H1 (cell line): ENCODE measurements around the gene NR1I2. TPM values are rescaled to one million over a fixed set of nuclear protein-coding genes. Genes with fewer than 3 reads are reported as not detected.

Experiments
- CTCF ChIA-PET: fragments of 300-600 bp; sonication (Branson Sonifier 250); formaldehyde crosslinking; loops from one replicate; lab custom pipeline; 2021; ENCODE audit not compliant: partially characterized antibody; lab: Charles Lee
- POLR2A ChIA-PET: fragments of 300-600 bp; sonication (Branson Sonifier 250); formaldehyde crosslinking; loops from one replicate; lab custom pipeline; 2021; ENCODE audit warnings: inconsistent platforms; ENCODE audit not compliant: partially characterized antibody; lab: Charles Lee
- DNase-seq, 2 experiments: peaks; one replicate each; pipeline versions ENCODE4 v3.0.0 to v3.0.0-alpha.2; 2010 to 2022; ENCODE audit warnings: low spot score in 2 of 2, low read depth in 1 of 2, mixed read lengths in 1 of 2
- FAIRE-seq: peaks from 2 replicates; lab custom pipeline; 2011; peaks lifted over from hg19 to GRCh38; lab: Jason Lieb, UNC
- H2AFZ ChIP-seq: 2 replicates; pipeline ENCODE4 v1.8.1; 2012; ENCODE audit warnings: low read length, inconsistent platforms
- H2AK5ac ChIP-seq: 2 replicates; pipeline ENCODE4 v1.6.1; 2013; ENCODE audit warnings: low read depth, low read length
- H2BK120ac ChIP-seq: replicated peaks from 2 replicates; pipeline ENCODE3; 2013; ENCODE audit warnings: low read depth, low read length, inconsistent platforms
- H2BK12ac ChIP-seq: 2 replicates; pipeline ENCODE4 v1.6.1; 2013; ENCODE audit warnings: low read depth, low read length
- H2BK15ac ChIP-seq: 2 replicates; pipeline ENCODE4 v1.6.1; 2013; ENCODE audit warnings: low read length
- H2BK20ac ChIP-seq: 2 replicates; pipeline ENCODE4 v1.6.1; 2013; ENCODE audit warnings: low read length
- H2BK5ac ChIP-seq: 2 replicates; pipeline ENCODE4 v1.6.1; 2013; ENCODE audit warnings: low read depth, low read length
- H3K14ac ChIP-seq: 2 replicates; pipeline ENCODE4 v1.6.1; 2013; ENCODE audit warnings: inconsistent platforms; ENCODE audit not compliant: insufficient read length
- H3K18ac ChIP-seq: 2 replicates; pipeline ENCODE4 v1.6.1; 2013; ENCODE audit warnings: low read length; ENCODE audit errors: extremely low read depth
- H3K23ac ChIP-seq: 2 replicates; pipeline ENCODE4 v1.6.1; 2013; ENCODE audit warnings: inconsistent platforms; ENCODE audit not compliant: insufficient read length
- H3K23me2 ChIP-seq: 2 replicates; pipeline ENCODE4 v1.6.1; 2013; ENCODE audit warnings: low read depth, low read length
- H3K27ac ChIP-seq: 2 replicates; pipeline ENCODE4 v1.6.1; 2011; ENCODE audit warnings: low read depth, low read length, inconsistent platforms
- H3K27me3 ChIP-seq, 4 experiments: replicated peaks in 1 of 4; 1 replicate in 1 of 4; 2 replicates in 3 of 4; pipeline versions ENCODE4 v1.6.1 to v1.8.1; 2011 to 2013; ENCODE audit warnings: low read length in 3 of 4, mild to moderate bottlenecking in 3 of 4, inconsistent platforms in 2 of 4, mixed read lengths in 2 of 4, moderate library complexity in 1 of 4; ENCODE audit not compliant: control insufficient read depth in 3 of 4, insufficient read depth in 3 of 4; ENCODE audit errors: extremely low read depth in 1 of 4
- H3K36me3 ChIP-seq, 4 experiments: 2 replicates each; pipeline versions ENCODE4 v1.6.1 to v1.8.1; 2011 to 2013; ENCODE audit warnings: mild to moderate bottlenecking in 4 of 4, low read length in 3 of 4, moderate library complexity in 2 of 4, control low read depth in 1 of 4, inconsistent platforms in 1 of 4; ENCODE audit not compliant: insufficient read depth in 4 of 4, control insufficient read depth in 2 of 4
- H3K4ac ChIP-seq: replicated peaks from 2 replicates; pipeline ENCODE3; 2013; ENCODE audit warnings: low read length, low read depth, mixed read lengths, inconsistent platforms; ENCODE audit not compliant: insufficient read length
- H3K4me1 ChIP-seq, 4 experiments: replicated peaks in 1 of 4; 1 replicate in 1 of 4; 2 replicates in 3 of 4; pipeline versions ENCODE4 v1.6.1 to v1.8.1; 2011 to 2013; ENCODE audit warnings: low read length in 3 of 4, inconsistent platforms in 2 of 4, mixed read lengths in 1 of 4; ENCODE audit not compliant: insufficient read depth in 4 of 4, control insufficient read depth in 3 of 4
- H3K4me2 ChIP-seq, 2 experiments: 2 replicates each; pipeline versions ENCODE4 v1.6.1 to v1.8.1; 2011 to 2013; ENCODE audit warnings: low read depth in 2 of 2, low read length in 2 of 2, control low read depth in 1 of 2, inconsistent platforms in 1 of 2, mild to moderate bottlenecking in 1 of 2; ENCODE audit not compliant: insufficient read depth in 1 of 2
- H3K4me3 ChIP-seq, 4 experiments: fragments of 200-600, 300-600 bp in 1 of 4; sonication (generic), shearing (Covaris generic), sonication (Bioruptor Twin) in 1 of 4; 2 replicates each; pipeline versions ENCODE4 v1.5.1 to v1.8.1; 2011 to 2016; ENCODE audit warnings: low read length in 4 of 4, low read depth in 3 of 4, control low read depth in 2 of 4, inconsistent platforms in 2 of 4, mild to moderate bottlenecking in 2 of 4, mixed read lengths in 1 of 4, moderate library complexity in 1 of 4; ENCODE audit not compliant: insufficient read depth in 2 of 4; ENCODE audit errors: extremely low read depth in 1 of 4
- H3K56ac ChIP-seq: replicated peaks from 2 replicates; pipeline ENCODE3; 2013; ENCODE audit warnings: low read depth, mild to moderate bottlenecking, mixed read lengths, low read length, inconsistent platforms; ENCODE audit not compliant: insufficient read length
- H3K79me1 ChIP-seq: 2 replicates; pipeline ENCODE4 v1.6.1; 2013; ENCODE audit warnings: low read depth, low read length, control low read depth
- H3K79me2 ChIP-seq, 2 experiments: 2 replicates each; pipeline versions ENCODE4 v1.6.1 to v1.8.1; 2012 to 2013; ENCODE audit warnings: low read length in 2 of 2, mild to moderate bottlenecking in 2 of 2, inconsistent platforms in 1 of 2; ENCODE audit not compliant: insufficient read depth in 2 of 2, control insufficient read depth in 1 of 2
- H3K9ac ChIP-seq, 4 experiments: replicated peaks in 1 of 4; 1 replicate in 1 of 4; 2 replicates in 3 of 4; pipeline versions ENCODE4 v1.6.1 to v1.8.1; 2011 to 2013; ENCODE audit warnings: low read depth in 3 of 4, low read length in 3 of 4, control low read depth in 2 of 4, mild to moderate bottlenecking in 2 of 4, moderate library complexity in 2 of 4, inconsistent platforms in 1 of 4; ENCODE audit errors: extremely low read depth in 1 of 4
- H3K9me3 ChIP-seq, 2 experiments: 2 replicates each; pipeline versions ENCODE4 v1.6.1 to v1.8.1; 2012 to 2013; ENCODE audit warnings: mild to moderate bottlenecking in 2 of 2, moderate library complexity in 2 of 2, control low read depth in 1 of 2, inconsistent platforms in 1 of 2, low read depth in 1 of 2, low read length in 1 of 2, mixed read lengths in 1 of 2; ENCODE audit not compliant: insufficient read depth in 2 of 2
- H4K20me1 ChIP-seq, 2 experiments: replicated peaks in 1 of 2; 2 replicates each; pipeline versions ENCODE3 to v1.8.1; 2011 to 2013; ENCODE audit warnings: inconsistent platforms in 2 of 2, low read length in 2 of 2, mild to moderate bottlenecking in 1 of 2; ENCODE audit not compliant: insufficient read depth in 2 of 2, control insufficient read depth in 1 of 2
- H4K5ac ChIP-seq: 2 replicates; pipeline ENCODE4 v1.6.1; 2013; ENCODE audit warnings: low read length, low read depth, mixed read lengths, inconsistent platforms; ENCODE audit not compliant: insufficient read length
- H4K8ac ChIP-seq: 2 replicates; pipeline ENCODE4 v1.8.0; 2013; ENCODE audit warnings: mild to moderate bottlenecking, moderate library complexity, low read length, inconsistent platforms; ENCODE audit not compliant: insufficient read depth; ENCODE audit errors: extremely low read depth
- H4K91ac ChIP-seq: replicated peaks from 2 replicates; pipeline ENCODE3; 2013; ENCODE audit warnings: low read length, mixed read lengths, inconsistent platforms; ENCODE audit not compliant: insufficient read length
- ATF2 ChIP-seq: IDR thresholded peaks from 2 replicates; pipeline ENCODE4 v1.6.1; 2012; ENCODE audit warnings: low read length, inconsistent platforms
- ATF3 ChIP-seq: IDR thresholded peaks from 2 replicates; pipeline ENCODE4 v1.6.1; 2011; ENCODE audit warnings: low read depth, mild to moderate bottlenecking, low read length; ENCODE audit not compliant: insufficient read depth
- BRCA1 ChIP-seq: IDR thresholded peaks from 2 replicates; pipeline ENCODE4 v1.6.1; 2012; ENCODE audit warnings: low read depth, low read length, improper control_type of control experiment
- CHD1 ChIP-seq: IDR thresholded peaks from 2 replicates; pipeline ENCODE4 v1.6.1; 2012; ENCODE audit warnings: low read depth, low read length, improper control_type of control experiment
- CTBP2 ChIP-seq: IDR thresholded peaks from 2 replicates; pipeline ENCODE4 v1.7.0; 2011; ENCODE audit warnings: borderline replicate concordance, mild to moderate bottlenecking, moderate library complexity, mixed read lengths, low read length; ENCODE audit not compliant: insufficient read depth, insufficient read length
- GABPA ChIP-seq: IDR thresholded peaks from 2 replicates; pipeline ENCODE4 v1.6.1; 2011; ENCODE audit warnings: mild to moderate bottlenecking, low read length, moderate library complexity, borderline replicate concordance; ENCODE audit not compliant: insufficient read depth
- GTF2F1 ChIP-seq: IDR thresholded peaks from 2 replicates; pipeline ENCODE4 v1.6.1; 2012; ENCODE audit warnings: low read depth, low read length, improper control_type of control experiment, borderline replicate concordance
- KDM4A ChIP-seq: IDR thresholded peaks from one replicate; pipeline ENCODE4 v1.7.1; 2012; ENCODE audit warnings: low read depth, mild to moderate bottlenecking, moderate library complexity, low read length, inconsistent platforms; ENCODE audit not compliant: severe bottlenecking
- MAFK ChIP-seq: IDR thresholded peaks from 2 replicates; pipeline ENCODE4 v1.6.1; 2012; ENCODE audit warnings: low read depth, mild to moderate bottlenecking, improper control_type of control experiment, low read length
- NANOG ChIP-seq: IDR thresholded peaks from 2 replicates; pipeline ENCODE4 v1.6.1; 2011; ENCODE audit warnings: low read length, low read depth, mild to moderate bottlenecking, inconsistent platforms; ENCODE audit not compliant: insufficient read depth, poor library complexity, severe bottlenecking
- RXRA ChIP-seq: IDR thresholded peaks from 2 replicates; pipeline ENCODE4 v1.6.1; 2011; ENCODE audit warnings: low read depth, mild to moderate bottlenecking, low read length, moderate library complexity; ENCODE audit not compliant: insufficient read depth
- YY1 ChIP-seq: IDR thresholded peaks from 2 replicates; pipeline ENCODE4 v1.6.1; 2011; ENCODE audit warnings: low read depth, mild to moderate bottlenecking, low read length
- WGBS, 2 experiments: shearing (Covaris generic) in 1 of 2; methylation state at CpG; one replicate each; pipeline versions ENCODE4 v1.1.6 to v1.1.7; 2013 to 2015; ENCODE audit warnings: low lambda C conversion rate in 2 of 2, mixed read lengths in 2 of 2, inconsistent platforms in 1 of 2, low coverage in 1 of 2, missing lambda C conversion rate in 1 of 2; ENCODE audit not compliant: insufficient replicate concordance in 2 of 2, insufficient coverage in 1 of 2, insufficient read length in 1 of 2; ENCODE audit errors: extremely low coverage in 1 of 2, missing lambda C conversion rate in 1 of 2; 5-methylcytosine and 5-hydroxymethylcytosine counted together
- polyA plus RNA-seq, 7 experiments: library from polyadenylated mRNA; depleted of rRNA in 3 of 7; stranded (reverse) in 5 of 7; unstranded in 2 of 7; fragments of >200 nt in 5 of 7; fragments of 200-250 nt in 2 of 7; gene quantifications; 1 replicate in 5 of 7; 2 replicates in 1 of 7; 4 replicates in 1 of 7; pipeline versions ENCODE4 v1.2.1 to v1.2.3, GENCODE V29; 2011 to 2013; ENCODE audit warnings: missing spikeins in 2 of 7, mixed read lengths in 2 of 7
- total RNA-seq: library from RNA; stranded (reverse); fragmentation: NEBNext Ultra II Directional; extraction: Animal tissue kit (Norgen Biotek cat#: 25700); gene quantifications from 2 replicates; pipeline ENCODE4 v1.2.1, GENCODE V29; 2021

The NR1I2 gene
- total and polyA plus RNA-seq, 2 of the 8 experiments (the other 6 are each of a cell fraction or from before 2014, with no cell fraction given) = 0.28 to 1.8 TPM

- no peak overlapping the region for H4K91ac ChIP-seq
- no peaks in the 10 kb centered on the region for H3K23me2 ChIP-seq
- no peak overlapping the region for H2BK20ac ChIP-seq
- H4K5ac ChIP-seq = no peak overlapping the region
- H3K23ac ChIP-seq = no peak overlapping the region
- H3K27me3 ChIP-seq = no peaks in the 10 kb centered on the region
- H3K79me1 ChIP-seq = no peaks in the 10 kb centered on the region
- CTCF ChIA-PET = no interaction called here
- H2BK5ac ChIP-seq = no peak overlapping the region
- no peak overlapping the region for H3K9ac ChIP-seq
- H3K18ac ChIP-seq = no peak overlapping the region
- no peak overlapping the region for H3K4me3 ChIP-seq
- no peak for FAIRE-seq
- no peak overlapping the region for H3K14ac ChIP-seq
- no peak overlapping the region for H2BK120ac ChIP-seq
- H3K56ac ChIP-seq = no peak overlapping the region
- no peaks in the 10 kb centered on the region for H4K20me1 ChIP-seq
- H2BK12ac ChIP-seq = no peak overlapping the region
- no peak overlapping the region for H2BK15ac ChIP-seq
- H4K8ac ChIP-seq = no peak overlapping the region
- H3K4me2 ChIP-seq = no peak overlapping the region
- WGBS, 2 experiments = 90% methylated on average over 3 of the region's 3 CpGs; no CpG with 5 or more reads in 1 of the 2 experiments
- H3K4ac ChIP-seq = no peak overlapping the region
- no peaks in the 10 kb centered on the region for H3K36me3 ChIP-seq
- H3K4me1 ChIP-seq = peaks cover 0 to 4% (median 3%) of the 10 kb centered on the region in 4 experiments; a peak in 3 of 7 replicates
- H2AK5ac ChIP-seq = no peak overlapping the region
- H3K9me3 ChIP-seq = no peaks in the 10 kb centered on the region
- H2AFZ ChIP-seq = no peak overlapping the region
- no peak overlapping the region for H3K27ac ChIP-seq
- DNase-seq = no peak
- POLR2A ChIA-PET = no interaction called here
- H3K79me2 ChIP-seq = no peaks in the 10 kb centered on the region
- TF ChIP-seq CTBP2 (no peak), CHD1 (no peak), ATF3 (no peak), GTF2F1 (no peak), YY1 (no peak), MAFK (no peak), BRCA1 (no peak), RXRA (no peak), KDM4A (no peak), NANOG (no peak), GABPA (no peak), ATF2 (no peak)
Measured at GRCh38 chr3:119790369-119790768, 8.5 kb downstream of the NR1I2 start.
